Measurements from ENCODE around the gene C10orf67.
"Not testable (repeated sequence)": the region's sequence is repeated elsewhere in the genome, so short reads cannot be mapped to it uniquely, and the experiment has no call there.

C10orf67 gene

DNA sequence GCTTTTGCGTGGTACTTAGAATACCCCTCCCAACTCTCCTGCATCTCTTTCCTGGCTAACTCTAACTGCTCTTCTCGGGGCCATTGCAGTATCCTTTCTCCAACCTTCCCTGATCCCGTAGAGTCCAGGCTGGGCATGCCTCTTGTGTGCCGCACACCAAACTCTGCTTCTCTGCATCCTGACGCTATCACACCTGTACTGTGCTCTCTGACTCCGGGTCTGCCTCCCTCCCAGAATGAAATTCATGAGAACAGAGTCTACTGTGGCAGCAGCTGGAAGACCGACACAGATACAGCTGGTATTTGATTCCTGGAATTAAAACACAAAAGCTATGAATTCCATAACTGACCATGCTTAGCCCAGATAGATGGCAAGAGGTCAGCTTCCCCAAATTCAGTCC is 60.9 kb downstream of the C10orf67 start:
- no peak for DNase-seq

DNA sequence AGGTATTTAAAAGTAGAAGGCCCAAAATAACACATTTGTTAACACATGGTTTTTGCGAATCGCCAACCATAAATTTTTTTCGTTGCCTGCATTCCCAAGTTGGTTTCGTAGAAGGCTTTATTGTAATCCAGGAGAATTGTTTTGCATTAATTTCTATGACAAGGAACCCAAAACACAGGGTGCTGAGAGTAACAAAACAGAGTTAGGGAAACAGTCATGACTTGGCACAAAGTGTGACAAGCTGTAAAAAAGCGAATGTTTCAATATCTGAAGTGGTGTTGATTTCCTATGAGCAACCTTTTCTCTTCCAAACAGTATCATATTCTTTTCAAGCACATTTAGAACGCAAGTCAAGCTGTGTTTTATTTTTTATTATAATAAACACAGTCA is 63.6 kb downstream of the C10orf67 start:
- intact Hi-C loops (cut with DNase I): no loop called here

More for the DNA sequence above, 60.9 kb downstream of the C10orf67 start:
- intact Hi-C loops (cut with DNase I): no loop called here

DNA sequence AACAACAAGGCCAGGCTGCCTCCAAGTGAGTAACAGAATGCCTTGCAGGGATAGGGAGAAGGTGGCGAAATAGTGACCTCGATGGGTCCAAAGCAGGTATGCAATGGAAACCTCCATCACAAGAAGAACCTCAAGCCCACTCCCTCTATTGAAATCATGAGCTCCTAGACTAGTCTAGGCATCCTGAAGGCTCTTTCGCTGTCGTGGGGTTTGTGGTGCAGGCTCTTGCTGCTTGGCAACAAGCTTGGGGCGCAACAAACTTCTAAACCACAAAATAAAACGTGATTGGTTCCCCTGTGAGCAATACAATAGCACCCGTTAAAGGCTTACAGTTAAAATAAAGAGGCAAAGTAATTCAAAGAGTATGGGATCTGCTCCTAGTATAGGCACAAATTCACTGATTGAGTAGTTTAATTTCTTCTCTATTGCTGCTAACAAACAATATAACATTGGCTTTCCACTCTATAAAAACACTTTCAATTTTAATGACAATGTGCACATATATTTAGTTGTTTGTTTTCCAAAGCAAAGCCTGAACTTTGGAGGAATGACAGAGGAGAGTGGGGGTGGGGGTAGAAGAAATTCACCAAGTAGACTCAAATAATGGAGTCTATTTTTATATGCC is 64.1 kb downstream of the C10orf67 start:
- no peak for DNase-seq
- intact Hi-C loops (cut with DNase I): no loop called here

More for the DNA sequence above, 63.6 kb downstream of the C10orf67 start:
- DNase-seq: no peak

DNA sequence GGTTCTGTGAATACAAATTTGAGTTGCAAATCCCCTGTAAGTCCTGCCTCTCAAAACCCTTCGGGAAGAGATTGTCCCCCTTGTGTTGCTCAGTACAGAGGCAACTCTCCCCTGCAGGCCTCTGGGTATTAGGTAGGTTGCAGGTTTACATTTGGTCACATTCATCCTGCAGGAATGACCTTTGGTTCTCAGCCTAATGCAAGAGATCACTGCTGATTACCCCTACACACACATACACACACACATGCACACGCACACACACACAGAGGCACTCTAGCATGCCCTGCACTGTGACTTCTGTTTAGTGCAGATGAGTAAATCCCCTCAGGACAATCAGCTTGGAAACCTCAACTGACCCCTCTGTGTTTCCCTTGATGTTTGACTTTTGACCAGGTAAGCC is 69.2 kb downstream of the C10orf67 start:
- DNase-seq: no peak
- intact Hi-C loops (cut with DNase I): no loop called here

DNA sequence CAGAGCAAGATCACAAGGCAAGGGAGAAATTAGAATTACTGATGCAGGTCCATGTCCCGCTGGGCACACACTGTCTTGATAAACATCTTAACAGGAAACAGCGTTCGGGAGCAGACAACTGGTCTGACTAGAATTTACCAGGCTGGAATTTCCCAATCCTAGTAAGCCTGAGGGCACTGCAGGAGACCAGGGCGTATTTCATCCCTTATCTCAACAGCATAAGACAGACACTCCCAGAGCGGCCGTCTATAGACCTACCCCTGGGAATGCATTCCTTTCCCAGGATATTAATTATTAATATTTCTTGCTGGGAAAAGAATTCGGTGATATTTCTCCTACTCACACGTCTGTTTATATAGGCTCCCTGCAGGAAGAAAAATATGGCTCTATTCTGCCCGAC is 70.4 kb downstream of the C10orf67 start:
- intact Hi-C loops (cut with DNase I); DNase-seq: not testable (repeated sequence)

DNA sequence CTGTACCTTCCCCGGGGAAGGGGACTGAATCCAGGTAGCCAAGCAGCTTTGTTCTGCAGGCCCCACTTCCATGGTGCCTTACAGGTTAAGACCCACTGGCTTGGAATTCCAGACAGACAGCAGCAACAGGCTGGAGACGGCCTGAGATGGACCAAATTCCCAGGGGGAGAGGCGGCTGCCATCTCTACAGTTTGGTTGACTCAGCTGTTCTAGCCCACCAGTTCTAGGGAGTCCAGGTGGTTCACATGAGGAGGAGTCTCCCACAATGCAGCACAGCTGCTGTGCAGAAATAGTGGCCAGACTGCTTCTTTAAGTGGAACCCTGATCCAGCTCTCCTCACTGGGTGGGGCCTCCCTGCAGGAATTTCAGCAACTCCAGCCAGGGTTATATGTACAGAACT is 74.1 kb downstream of the C10orf67 start:
- no peak for DNase-seq
- intact Hi-C loops (cut with DNase I): no loop called here

DNA sequence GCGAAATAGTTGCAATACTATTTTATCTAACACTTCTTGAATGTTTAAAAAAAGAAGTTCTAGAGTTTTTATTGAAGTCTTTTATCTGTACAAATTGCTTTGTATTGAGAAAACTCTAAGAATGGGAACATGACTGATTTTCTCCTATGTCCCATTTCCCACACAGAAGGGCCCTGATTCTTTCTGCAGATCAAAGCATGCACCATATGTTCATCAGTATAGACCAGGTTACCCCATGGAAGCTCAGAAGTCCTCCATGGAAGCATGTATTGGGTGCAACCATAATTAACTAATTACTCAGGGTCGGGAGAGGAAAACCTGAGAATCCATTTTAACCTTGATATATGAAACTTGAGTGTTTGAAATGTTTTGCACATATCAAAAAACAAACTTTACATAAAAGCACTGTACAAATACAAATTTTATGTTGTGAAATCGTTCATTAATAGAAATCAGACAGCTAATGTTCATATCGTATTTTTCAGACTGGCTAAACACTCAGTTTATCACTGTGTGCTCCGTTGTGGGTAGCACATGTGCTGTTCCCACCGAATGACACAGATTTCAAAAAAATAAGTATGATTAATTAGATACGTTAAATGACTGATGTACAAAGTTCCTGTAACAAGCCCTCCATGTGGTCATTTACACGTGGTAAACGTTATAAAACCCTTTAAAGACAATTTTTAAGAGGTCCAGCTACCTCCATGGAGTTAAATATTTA is 81.0 kb downstream of the C10orf67 start:
- intact Hi-C loops (cut with DNase I): no loop called here
- DNase-seq: no peak

DNA sequence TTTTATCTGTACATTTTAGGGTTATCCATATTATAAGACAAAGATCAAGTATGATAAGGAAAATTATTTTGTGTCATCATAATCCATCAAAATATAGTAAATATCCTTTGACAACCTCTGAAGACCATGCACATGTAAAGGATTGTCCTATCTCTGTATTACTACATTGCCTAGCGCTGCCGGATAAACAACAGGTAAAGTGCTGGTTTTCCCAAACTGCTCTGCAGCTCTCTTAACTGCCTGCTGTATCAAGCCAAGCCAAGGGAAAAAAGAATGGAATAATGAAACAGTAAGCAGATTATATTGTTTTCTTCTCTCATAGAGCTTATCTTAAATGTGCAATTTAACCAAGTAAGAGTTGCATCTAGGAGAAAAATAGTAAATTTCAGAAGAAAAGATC is 81.7 kb downstream of the C10orf67 start:
- no peak for DNase-seq
- intact Hi-C loops (cut with DNase I): no loop called here

DNA sequence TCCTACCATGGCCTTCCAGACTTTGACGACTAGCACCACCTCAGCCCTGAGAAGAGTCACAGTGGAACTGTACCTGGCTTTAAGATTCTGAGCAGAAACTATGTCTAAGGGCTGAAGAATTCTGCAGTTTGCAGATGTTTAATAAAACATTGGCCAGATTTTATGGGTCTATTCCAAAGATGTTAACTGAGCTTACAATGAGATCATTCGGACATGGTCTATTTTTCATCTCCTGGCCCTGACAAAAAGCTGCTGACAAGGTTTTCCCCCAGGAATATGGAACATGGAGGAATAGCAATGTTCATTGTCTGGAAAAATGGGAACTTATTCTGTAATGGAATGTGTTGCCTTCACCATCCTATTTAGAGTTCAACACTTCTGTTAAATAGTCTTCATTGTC is 86.1 kb downstream of the C10orf67 start:
- DNase-seq: no peak
- intact Hi-C loops (cut with DNase I): no loop called here

DNA sequence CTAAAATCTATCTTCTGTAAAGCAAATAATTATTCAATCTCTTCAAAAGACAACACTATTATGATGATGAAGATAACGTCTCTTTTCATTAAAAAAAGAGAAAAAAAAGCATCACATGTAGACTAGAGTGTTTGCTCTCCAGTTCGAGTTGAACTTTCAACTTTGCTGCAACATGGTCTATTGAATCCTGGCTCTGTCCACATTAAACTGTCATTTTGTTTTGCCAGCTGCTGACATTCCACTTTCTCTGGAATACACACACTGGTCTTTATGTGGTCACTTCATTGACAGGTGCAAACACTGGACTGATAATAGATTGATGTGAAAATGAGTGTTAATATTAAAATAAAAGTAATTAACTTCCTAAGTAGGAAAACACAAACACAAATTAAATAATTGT is 90.8 kb downstream of the C10orf67 start:
- intact Hi-C loops (cut with DNase I): no loop called here
- no peak for DNase-seq

DNA sequence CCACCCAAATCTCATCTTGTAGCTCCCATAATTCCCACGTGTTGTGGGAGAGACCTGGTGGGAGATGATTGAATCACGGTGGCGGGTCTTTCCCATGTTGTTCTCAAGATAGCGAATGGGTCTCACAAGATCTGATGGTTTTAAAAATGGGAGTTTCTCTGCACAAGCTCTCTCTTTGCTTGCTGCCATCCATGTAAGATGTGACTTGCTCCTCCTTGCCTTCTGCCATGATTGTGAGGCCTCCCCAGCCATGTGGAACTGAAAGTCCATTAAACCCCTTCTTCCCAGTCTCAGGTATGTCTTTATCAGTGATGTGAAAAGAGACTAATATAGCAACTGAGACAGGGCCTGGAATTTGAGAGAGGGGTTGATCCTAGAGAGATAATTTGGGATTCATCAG is 91.7 kb downstream of the C10orf67 start:
- DNase-seq; intact Hi-C loops (cut with DNase I): not testable (repeated sequence)

DNA sequence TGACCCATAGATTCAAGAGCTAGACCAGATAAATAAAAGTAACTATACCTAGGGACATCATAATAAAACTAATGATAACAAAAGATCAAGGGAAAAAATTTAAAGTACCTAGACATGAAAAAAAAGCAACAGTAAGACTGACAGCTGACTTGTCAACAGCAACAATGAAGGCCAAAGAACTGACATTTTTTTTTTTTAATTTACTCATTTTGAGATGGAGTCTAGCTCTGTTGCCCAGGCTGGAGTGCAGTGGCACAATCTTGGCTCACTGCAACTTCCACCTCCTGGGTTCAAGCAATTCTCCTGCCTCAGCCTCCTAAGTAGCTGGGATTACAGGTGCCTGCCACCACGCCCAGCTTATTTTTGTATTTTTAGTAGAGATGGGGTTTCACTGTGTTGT is 102.8 kb downstream of the C10orf67 start:
- intact Hi-C loops (cut with DNase I); DNase-seq: not testable (repeated sequence)

DNA sequence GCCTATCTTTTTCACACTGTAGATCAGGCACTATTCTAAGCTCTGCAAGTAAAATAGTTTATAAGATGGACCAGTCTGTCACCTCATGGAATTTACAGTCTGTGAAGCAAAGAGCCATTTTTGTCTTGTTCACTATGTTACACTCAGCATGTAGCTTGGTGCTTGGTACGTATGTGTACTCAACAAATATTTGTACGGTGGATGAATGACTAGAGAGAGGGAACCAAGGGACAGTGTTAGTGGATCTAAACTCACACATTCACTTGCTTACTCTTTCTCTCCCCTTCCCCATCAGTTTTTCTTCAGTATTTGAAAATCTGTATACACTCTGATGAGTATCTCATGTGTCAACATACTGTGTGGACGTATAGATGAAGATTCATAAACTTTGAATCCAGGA is 106.6 kb downstream of the C10orf67 start:
- no peak for DNase-seq
- intact Hi-C loops (cut with DNase I): no loop called here

DNA sequence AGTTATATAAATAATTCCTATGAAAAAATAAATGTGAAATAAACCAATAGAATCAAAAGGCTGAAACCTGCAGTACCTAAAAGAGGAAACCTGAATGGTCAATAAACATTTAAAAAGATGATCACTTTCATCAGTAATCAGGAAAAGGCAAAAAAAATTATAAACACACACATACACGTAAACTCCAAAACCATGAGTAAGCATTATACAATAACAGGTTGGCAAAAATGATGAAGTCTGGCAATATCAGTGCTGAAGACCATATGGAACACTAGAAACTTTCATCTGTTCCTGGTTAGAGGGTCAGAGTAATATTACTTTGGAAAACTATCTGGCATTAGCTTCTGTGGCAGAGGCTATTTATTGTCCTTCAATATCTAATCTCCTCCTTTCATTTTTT is 114.0 kb downstream of the C10orf67 start:
- no peak for DNase-seq
- intact Hi-C loops (cut with DNase I): no loop called here

DNA sequence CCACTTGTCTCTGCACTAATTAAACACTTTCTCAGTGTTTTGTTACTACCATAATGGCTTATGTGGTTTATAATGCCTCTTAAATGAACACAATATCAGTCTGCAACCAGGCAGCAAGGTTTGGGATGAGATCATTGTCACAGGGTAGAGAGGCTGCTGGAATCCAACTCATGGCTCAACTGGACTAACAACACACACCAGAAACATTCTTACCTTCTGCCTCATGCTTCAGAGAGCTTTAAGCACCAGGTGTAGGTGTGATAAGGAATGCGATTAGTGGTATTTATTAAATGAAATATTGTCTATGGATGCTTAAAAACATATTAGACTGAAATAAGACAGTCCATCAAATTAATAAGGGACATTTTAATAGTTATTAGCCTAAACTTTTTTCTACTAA is 127.1 kb downstream of the C10orf67 start:
- intact Hi-C loops (cut with DNase I): no loop called here
- DNase-seq: no peak

DNA sequence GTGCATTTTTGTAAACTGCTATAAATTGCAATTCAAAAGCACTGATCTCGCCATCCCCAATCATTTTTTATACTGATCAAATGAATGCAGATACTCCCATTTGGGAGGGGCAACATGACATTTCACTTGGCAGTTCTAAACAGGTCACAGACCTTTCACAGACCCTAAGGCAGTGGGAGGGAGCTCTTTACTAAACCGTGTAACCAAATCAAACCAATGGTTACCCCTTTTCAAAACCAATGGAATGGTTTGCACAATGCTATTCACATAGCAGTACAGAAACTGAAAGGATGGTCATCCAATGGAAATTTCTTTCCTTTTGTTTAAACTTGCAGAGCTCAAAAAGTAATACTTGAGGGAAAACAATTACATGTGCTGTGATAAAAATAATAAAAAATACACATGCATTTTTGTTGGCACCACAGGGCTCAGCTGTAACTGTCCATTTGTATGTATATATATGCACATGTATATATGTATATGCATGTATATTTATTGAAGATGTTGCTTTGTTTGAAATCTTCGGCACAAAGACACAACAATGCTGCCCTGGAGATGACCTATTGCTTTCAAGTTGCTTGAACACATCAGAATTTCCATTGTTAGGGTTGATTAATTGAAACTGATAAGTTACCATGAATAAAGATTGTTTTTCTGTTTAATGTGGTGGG is 138.5 kb downstream of the C10orf67 start:
- intact Hi-C loops (cut with DNase I): no loop called here
- no peak for DNase-seq

DNA sequence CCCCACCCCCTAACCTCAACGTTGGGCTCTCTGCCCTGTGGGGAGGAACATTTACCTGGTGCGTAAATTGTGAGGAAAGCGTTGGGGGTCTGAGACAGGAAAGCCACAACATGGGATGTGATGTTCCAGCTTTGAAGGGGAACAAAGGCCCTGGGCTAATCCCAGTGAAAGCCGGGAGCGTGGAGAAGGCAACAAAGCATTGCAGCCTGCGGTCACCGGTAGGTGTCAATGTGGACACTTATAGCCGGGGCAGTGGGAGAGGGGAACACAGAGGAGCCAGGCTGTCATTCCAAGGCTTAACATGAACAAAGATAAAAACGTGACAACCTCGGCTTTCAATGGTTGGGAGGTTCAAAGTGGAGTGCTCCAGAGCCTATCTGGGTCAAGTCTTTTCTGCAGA is 139.8 kb downstream of the C10orf67 start:
- intact Hi-C loops (cut with DNase I): no loop called here
- no peak for DNase-seq

DNA sequence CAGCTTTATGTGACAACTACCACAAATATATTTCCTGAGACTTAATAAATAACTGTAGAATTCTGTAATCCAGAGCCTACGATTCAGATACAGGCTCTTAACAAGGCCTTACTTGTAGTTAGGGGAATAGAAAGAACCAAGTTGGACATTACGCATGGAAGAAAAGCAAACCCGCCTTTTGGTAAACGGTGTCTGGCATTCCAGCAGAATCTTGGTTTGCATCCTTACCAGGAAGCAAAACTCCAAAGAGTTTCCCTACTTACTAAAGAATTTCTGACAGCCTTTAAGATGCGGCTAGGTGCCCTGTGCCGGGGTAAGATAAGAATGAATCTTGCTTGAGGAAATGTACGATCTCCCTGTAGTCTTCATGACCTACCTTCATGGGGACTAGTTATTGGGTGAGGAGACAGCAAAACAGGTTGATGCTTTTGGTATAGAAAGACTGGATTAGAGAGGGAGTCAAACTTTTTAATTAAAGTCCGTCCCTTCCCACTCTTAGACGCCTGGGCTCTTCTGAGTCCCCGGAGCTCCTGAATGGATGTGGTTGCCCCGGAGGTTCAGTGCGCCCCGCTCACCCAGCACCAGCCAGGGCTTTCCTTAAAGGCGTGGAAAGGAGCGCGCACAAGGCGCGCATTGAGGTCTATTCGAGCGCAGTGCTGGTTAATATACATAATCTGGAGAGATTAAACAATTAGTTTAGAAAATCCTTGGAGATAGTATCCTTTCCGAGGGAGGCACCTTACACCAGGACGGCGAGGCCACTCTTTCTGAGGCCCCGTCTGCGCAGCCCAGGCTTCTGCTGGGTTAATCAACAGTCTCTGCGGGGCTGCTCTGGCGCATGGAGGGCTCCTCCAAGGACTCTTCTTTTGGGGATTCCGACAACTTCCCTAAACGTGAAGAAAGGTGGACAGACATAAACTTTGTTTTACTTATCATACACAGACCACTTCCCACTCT is 140.9 kb downstream of the C10orf67 start:
- intact Hi-C loops (cut with DNase I): no loop called here

DNA sequence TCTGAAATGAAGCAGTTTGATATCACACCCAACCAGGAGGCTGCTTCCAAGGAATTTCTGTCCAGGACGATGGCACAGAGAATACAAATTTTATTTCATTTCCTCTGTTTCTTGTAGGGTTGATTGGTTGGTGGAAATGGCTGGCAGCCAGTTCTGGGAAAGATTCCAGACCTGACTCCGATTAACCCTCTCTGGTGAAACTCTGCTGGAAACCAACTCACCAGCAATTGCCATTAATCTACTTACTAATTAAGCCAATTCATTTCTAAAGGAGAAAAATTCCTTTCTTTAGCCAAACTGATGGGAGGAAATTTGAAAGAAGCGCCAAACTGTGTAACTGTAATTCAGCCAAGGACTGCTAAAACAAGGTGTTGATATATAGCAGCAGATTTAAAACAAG is 141.8 kb downstream of the C10orf67 start:
- intact Hi-C loops (cut with DNase I): no loop called here
- DNase-seq: no peak

More for the DNA sequence above, 140.9 kb downstream of the C10orf67 start:
- no peak for DNase-seq

DNA sequence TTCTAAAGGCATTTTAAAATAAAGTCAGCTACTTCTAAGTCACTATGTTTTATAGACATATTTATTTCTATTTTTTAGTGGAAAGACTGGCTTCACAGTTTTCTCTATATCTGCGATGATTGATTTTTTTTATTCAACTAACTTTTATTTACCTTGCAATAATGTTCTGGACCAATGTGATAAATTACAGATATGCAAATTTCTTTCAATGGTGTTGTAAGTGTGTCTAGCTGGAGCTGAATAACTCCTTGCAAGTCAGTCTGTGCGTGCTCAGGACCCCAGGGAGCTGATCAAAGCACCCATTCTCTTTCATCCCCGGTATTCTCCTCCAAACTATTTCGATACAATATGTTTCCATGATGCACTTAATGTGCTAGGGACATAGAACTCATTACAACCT is 142.8 kb downstream of the C10orf67 start:
- DNase-seq: no peak
- intact Hi-C loops (cut with DNase I): no loop called here
